ENCODE measurements around the gene GABRA4.

The GABRA4 gene

GRCh38 chr4:46870411-46870810, 123.0 kb downstream of the GABRA4 start:
- no peak for DNase-seq (ENCODE audit: extremely low read depth, insufficient read length)
- H3K27me3 ChIP-seq (replicated peaks; ENCODE audit: control insufficient read depth, insufficient read depth, low read length), result no peaks in the 10 kb centered on the region
- no peaks in the 10 kb centered on the region for H3K36me3 ChIP-seq (ENCODE audit: control insufficient read depth, insufficient read depth, low read length)
- TF ChIP-seq CTCF (IDR thresholded peaks at IDR 0.05; ENCODE audit: insufficient read depth, low read length, poor library complexity, severe bottlenecking), result no peak
- H3K4me3 ChIP-seq (replicated peaks; ENCODE audit: low read depth, low read length), result no peak overlapping the region
